Cardiac muscle cell (in vitro differentiated cells and primary cell): ENCODE results near the gene SSU72. TPM values are rescaled to one million over a fixed set of nuclear protein-coding genes. Genes with fewer than 3 reads are reported as not detected.
"Not testable (repeated sequence)": the region's sequence is repeated elsewhere in the genome, so short reads cannot be mapped to it uniquely, and the experiment has no call there.

ENCODE experiments used
- DNase-seq, 2 donors: peaks; one replicate each; pipeline versions ENCODE4 v3.0.0 to v3.0.0-alpha.2; 2010 to 2017; ENCODE audit warnings: low read depth in 1 of 2, low spot score in 1 of 2
- H3K27ac ChIP-seq: fragments of 200-600 bp; sonication (generic); 2 replicates; pipeline ENCODE4 v1.5.1; 2016
- H3K27me3 ChIP-seq: fragments of 200-600 bp; sonication (generic); 2 replicates; pipeline ENCODE4 v1.6.0; 2016; ENCODE audit warnings: control low read depth
- H3K36me3 ChIP-seq: fragments of 200-600 bp; sonication (generic); 2 replicates; pipeline ENCODE4 v1.5.1; 2016; ENCODE audit warnings: control low read depth
- H3K4me1 ChIP-seq: fragments of 200-600 bp; sonication (generic); 2 replicates; pipeline ENCODE4 v1.8.1; 2017; ENCODE audit warnings: low read depth, mild to moderate bottlenecking, mixed run types
- H3K4me3 ChIP-seq: fragments of 200-600 bp; sonication (generic); 2 replicates; pipeline ENCODE4 v1.5.1; 2016; ENCODE audit warnings: mild to moderate bottlenecking
- H3K9me3 ChIP-seq: fragments of 200-600 bp; sonication (generic); 2 replicates; pipeline ENCODE4 v1.5.1; 2017; ENCODE audit warnings: low read depth, mild to moderate bottlenecking, control low read depth
- CTCF ChIP-seq: IDR thresholded peaks from 2 replicates; pipeline ENCODE4 v1.5.1; 2012; ENCODE audit warnings: low read depth, mild to moderate bottlenecking, low read length
- polyA plus RNA-seq: library from polyadenylated mRNA; unstranded; fragments of >200 nt; fragmentation: Nextera tagmentation; extraction: Ambion mirVana; gene quantifications from 2 replicates; pipeline ENCODE4 v1.2.1, GENCODE V29; 2016
- total RNA-seq: library from RNA; depleted of rRNA; stranded (reverse); fragments of >200 nt; gene quantifications from 2 replicates; pipeline ENCODE4 v1.2.3, GENCODE V29; 2016

Gene SSU72
- total and polyA plus RNA-seq, 2 experiments from 2014 or later = 97.3 to 202 TPM

DNA sequence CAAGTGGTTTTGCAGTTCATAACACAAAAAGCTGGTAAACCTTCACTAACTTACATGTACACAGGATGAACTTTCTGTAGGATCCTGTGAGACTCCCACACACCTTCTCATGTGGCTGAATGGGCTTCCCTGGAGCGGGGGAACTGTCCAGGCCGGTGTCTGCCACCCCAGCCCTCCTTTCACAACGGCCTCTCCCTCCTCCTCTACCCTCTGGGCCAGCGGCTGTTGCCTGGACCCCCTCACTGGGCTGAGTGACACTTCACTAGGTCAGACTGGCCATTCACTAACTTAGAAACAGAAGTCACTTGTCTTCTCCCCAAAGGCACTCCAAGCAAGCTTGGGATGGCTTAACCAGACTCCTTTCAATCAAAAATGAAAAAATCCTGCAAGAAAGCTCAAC is 16.1 kb downstream of the SSU72 start:
- H3K4me1 ChIP-seq = no peaks in the 10 kb centered on the region
- no peak overlapping the region for H3K4me3 ChIP-seq
- no peak for DNase-seq
- H3K27me3 ChIP-seq = no peaks in the 10 kb centered on the region
- H3K36me3 ChIP-seq = peaks cover 18% of the 10 kb centered on the region
- no peak for TF ChIP-seq CTCF
- H3K27ac ChIP-seq = peak overlapping the region; percentile 51
- no peaks in the 10 kb centered on the region for H3K9me3 ChIP-seq

- H3K9me3 ChIP-seq, DNase-seq, H3K27me3 ChIP-seq, H3K4me3 ChIP-seq, H3K27ac ChIP-seq, H3K4me1 ChIP-seq: not testable (repeated sequence)
- peaks cover 12% of the 10 kb centered on the region for H3K36me3 ChIP-seq
These were observed 17.0 kb downstream of the SSU72 start for GRCh38 chr1:1557688-1558087.

GRCh38 chr1:1556961-1557360 is 17.7 kb downstream of the SSU72 start:
- not testable (repeated sequence) for H3K27ac ChIP-seq, H3K4me3 ChIP-seq, H3K4me1 ChIP-seq, H3K36me3 ChIP-seq, H3K27me3 ChIP-seq, DNase-seq, H3K9me3 ChIP-seq

DNA sequence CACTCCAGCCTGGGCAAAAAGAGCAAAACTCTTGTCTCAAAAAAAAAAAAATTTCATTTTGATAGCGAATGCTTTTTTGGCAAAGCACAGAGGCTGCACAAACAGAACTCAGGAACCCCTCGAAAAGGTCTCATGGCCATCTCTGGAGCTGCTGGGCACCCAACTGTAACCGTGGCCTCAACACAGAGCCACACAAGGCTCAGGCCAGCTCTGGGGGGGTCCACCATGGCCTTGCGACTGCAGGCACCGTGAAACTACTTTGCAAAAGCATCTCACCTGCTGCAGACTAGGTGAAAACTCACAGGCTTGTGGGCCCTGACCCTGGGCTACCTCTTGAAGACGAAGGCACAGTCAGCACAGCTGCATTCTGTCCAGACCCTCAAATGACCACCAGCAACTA is 18.2 kb downstream of the SSU72 start:
- Histone ChIP-seq H3K4me1 (no peaks in the 10 kb centered on the region), H3K27ac (no peak overlapping the region), H3K27me3 (no peaks in the 10 kb centered on the region), H3K36me3 (peaks cover 3% of the 10 kb centered on the region), H3K4me3 (no peak overlapping the region), H3K9me3 (no peaks in the 10 kb centered on the region)
- no peak for DNase-seq
- TF ChIP-seq CTCF = no peak

DNA sequence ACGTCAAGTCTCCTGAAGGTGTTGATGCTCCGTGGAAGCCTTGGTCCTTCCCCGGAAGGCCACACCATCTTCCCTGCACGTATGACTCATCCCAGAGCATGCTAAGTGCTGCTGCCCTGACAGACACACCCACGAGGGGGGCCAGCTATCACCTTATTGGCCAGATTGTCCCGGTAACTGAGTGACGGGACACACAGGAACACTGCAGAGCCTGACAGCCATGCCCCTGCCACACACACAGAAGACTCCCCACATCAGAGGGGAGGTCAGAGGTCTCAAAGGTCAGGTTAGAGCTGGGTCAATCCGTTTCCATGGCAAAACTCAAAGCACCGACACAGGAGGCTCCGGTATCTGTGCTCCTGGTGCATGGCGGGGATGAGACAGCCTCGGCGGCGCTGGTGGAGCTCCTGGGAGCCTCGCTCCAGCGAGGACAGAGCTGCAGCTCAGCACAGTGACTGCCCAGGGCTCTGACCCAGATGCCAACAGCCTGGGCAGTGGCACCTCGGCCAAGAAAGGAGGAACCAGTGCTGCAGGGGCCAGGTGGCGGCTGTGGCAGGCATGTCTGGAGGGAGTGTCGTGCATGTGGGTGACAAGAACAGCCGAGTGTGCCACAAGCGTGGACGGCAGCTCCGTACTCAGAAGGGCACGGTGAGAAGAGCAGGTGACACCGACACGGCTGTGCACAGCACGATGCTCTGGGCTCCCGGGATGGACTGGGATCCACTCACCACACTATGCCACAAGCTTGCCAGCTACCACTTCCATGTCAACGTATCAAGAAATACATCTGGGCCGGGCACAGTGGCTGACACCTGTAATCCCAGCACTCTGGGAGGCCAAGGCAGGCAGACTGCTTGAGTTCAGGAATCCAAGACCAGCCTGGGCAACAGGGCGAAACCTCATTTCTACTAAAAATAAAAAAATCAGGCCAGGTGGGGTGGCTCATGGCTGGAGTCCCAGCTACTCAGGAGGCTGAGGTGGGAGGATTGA is 19.4 kb downstream of the SSU72 start:
- H3K27me3 ChIP-seq = no peaks in the 10 kb centered on the region
- DNase-seq = peak in 1 of 2 donors; percentile 77
- H3K9me3 ChIP-seq = no peaks in the 10 kb centered on the region
- no peak overlapping the region for H3K4me3 ChIP-seq
- TF ChIP-seq CTCF = no peak
- H3K36me3 ChIP-seq = no peaks in the 10 kb centered on the region
- H3K4me1 ChIP-seq = no peaks in the 10 kb centered on the region
- no peak overlapping the region for H3K27ac ChIP-seq

GRCh38 chr1:1554550-1554925 is 20.1 kb downstream of the SSU72 start:
- Histone ChIP-seq H3K36me3 (no peaks in the 10 kb centered on the region), H3K9me3 (no peaks in the 10 kb centered on the region), H3K4me3 (no peak overlapping the region), H3K27ac (no peak overlapping the region), H3K27me3 (no peaks in the 10 kb centered on the region), H3K4me1 (no peaks in the 10 kb centered on the region)
- no peak for TF ChIP-seq CTCF
- no peak for DNase-seq
